GM12878 (cell line): Measurements from ENCODE around the gene FILIP1L. TPM values are rescaled to one million over a fixed set of nuclear protein-coding genes. Genes with fewer than 3 reads are reported as not detected.

Source experiments
- ATAC-seq: fragments of 200-7000 bp; cut with Tn5 transposase; 3 replicates; pipeline ENCODE4 v1.9.1; 2020; ENCODE audit warnings: mild to moderate bottlenecking, moderate library complexity
- BruUV-seq: library from RNA; stranded (reverse); fragments of 400-500 nt; replicated peaks from 2 replicates; lab custom pipeline; 2021; lab: Mats Ljungman, UMichigan
- CTCF ChIA-PET: fragments of 300-600 bp; sonication (Branson Sonifier 250); formaldehyde crosslinking; extraction: SDS; loops from one replicate; lab custom pipeline; 2021; ENCODE audit warnings: inconsistent platforms; lab: Yijun Ruan, JAX
- POLR2A ChIA-PET: fragments of 350-600 bp; formaldehyde crosslinking; extraction: SDS; loops from one replicate; lab custom pipeline; 2021; ENCODE audit warnings: inconsistent platforms; lab: Charles Lee
- RAD21 ChIA-PET: fragments of 300-600 bp; sonication (Branson Sonifier 250); formaldehyde crosslinking; loops from one replicate; lab custom pipeline; 2023; ENCODE audit warnings: antibody characterized with exemption; ENCODE audit not compliant: unreplicated experiment; lab: Charles Lee
- SMC1A ChIA-PET: fragments of 300-600 bp; sonication (Branson Sonifier 250); formaldehyde crosslinking; loops from one replicate; lab custom pipeline; 2023; ENCODE audit not compliant: unreplicated experiment, uncharacterized antibody; lab: Charles Lee
- DNase-seq: peaks from one replicate; pipeline ENCODE4 v3.0.0-alpha.2; 2011; ENCODE audit warnings: low read depth, low spot score
- FAIRE-seq: peaks from 3 replicates; lab custom pipeline; 2011; peaks lifted over from hg19 to GRCh38; lab: Jason Lieb, UNC
- H2AFZ ChIP-seq: 2 replicates; pipeline ENCODE4 v1.6.0; 2011; ENCODE audit warnings: low read depth, low read length, control low read depth; ENCODE audit not compliant: control insufficient read depth
- H3K27ac ChIP-seq: 2 replicates; pipeline ENCODE4 v1.5.1; 2011; ENCODE audit warnings: control low read depth; ENCODE audit not compliant: control insufficient read depth, insufficient read depth
- H3K27me3 ChIP-seq, 2 experiments: replicated peaks in 1 of 2; 2 replicates each; pipeline versions ENCODE4 v1.6.0 to v1.6.1; 2011; ENCODE audit warnings: low read length in 1 of 2; ENCODE audit not compliant: control insufficient read depth in 2 of 2, insufficient read depth in 2 of 2
- H3K36me3 ChIP-seq, 2 experiments: 2 replicates each; pipeline ENCODE4 v1.5.1; 2011; ENCODE audit warnings: low read length in 1 of 2; ENCODE audit not compliant: control insufficient read depth in 2 of 2, insufficient read depth in 2 of 2
- H3K4me1 ChIP-seq: 2 replicates; pipeline ENCODE4 v1.6.1; 2011; ENCODE audit warnings: mild to moderate bottlenecking, low read length, moderate library complexity, mixed read lengths; ENCODE audit not compliant: control insufficient read depth, insufficient read depth
- H3K4me2 ChIP-seq: 2 replicates; pipeline ENCODE4 v1.6.0; 2011; ENCODE audit warnings: control low read depth; ENCODE audit not compliant: control insufficient read depth, insufficient read depth
- H3K4me3 ChIP-seq: fragments of 200-600 bp; sonication (generic); 2 replicates; pipeline ENCODE4 v1.5.1; 2016
- H3K79me2 ChIP-seq: 2 replicates; pipeline ENCODE4 v1.6.0; 2011; ENCODE audit warnings: low read length; ENCODE audit not compliant: control insufficient read depth, insufficient read depth
- H3K9ac ChIP-seq: 2 replicates; pipeline ENCODE4 v1.8.0; 2011; ENCODE audit warnings: low read length, control low read depth, mixed read lengths; ENCODE audit not compliant: control insufficient read depth, insufficient read depth
- H3K9me3 ChIP-seq: replicated peaks from 3 replicates; pipeline ENCODE4 v1.5.1; 2011; ENCODE audit warnings: mild to moderate bottlenecking, low read length; ENCODE audit not compliant: control insufficient read depth, insufficient read depth
- H4K20me1 ChIP-seq: 2 replicates; pipeline ENCODE4 v1.6.0; 2011; ENCODE audit not compliant: control insufficient read depth, insufficient read depth
- CHD4 ChIP-seq: fragments of 200-600 bp; sonication (generic); IDR thresholded peaks from 2 replicates; pipeline ENCODE4 v1.6.1; 2016; ENCODE audit warnings: mild to moderate bottlenecking
- NFIC ChIP-seq: IDR thresholded peaks from 2 replicates; pipeline ENCODE4 v1.6.1; 2012; ENCODE audit warnings: low read depth, mild to moderate bottlenecking, inconsistent platforms, low read length, moderate library complexity
- PAX5 ChIP-seq: IDR thresholded peaks from 2 replicates; pipeline ENCODE4 v1.6.1; 2011; ENCODE audit warnings: low read depth, low read length, borderline replicate concordance
- SIN3A ChIP-seq: IDR thresholded peaks from 2 replicates; pipeline ENCODE4 v1.6.1; 2012; ENCODE audit warnings: low read depth, low read length, improper control_type of control experiment
- SRF ChIP-seq, 2 experiments: IDR thresholded peaks; 2 replicates each; pipeline ENCODE4 v1.6.1; 2011; ENCODE audit warnings: low read depth in 2 of 2, low read length in 2 of 2, mild to moderate bottlenecking in 1 of 2, moderate library complexity in 1 of 2
- WGBS: methylation state at CpG from one replicate; pipeline ENCODE4 v1.1.6; 2016; ENCODE audit warnings: low lambda C conversion rate; ENCODE audit not compliant: insufficient replicate concordance, insufficient coverage; ENCODE audit errors: missing lambda C conversion rate; 5-methylcytosine and 5-hydroxymethylcytosine counted together
- in situ Hi-C: fragments of 300-500 bp; cut with MboI; formaldehyde crosslinking; loops from 9 replicates; pipeline ENCODE4 v1.14.3; 2018; ENCODE audit warnings: mixed read lengths
- intact Hi-C: fragments of 100-400 bp; cut with micrococcal nuclease; formaldehyde crosslinking; loops from one replicate; pipeline ENCODE4 v1.14.2; 2022; ENCODE audit not compliant: unreplicated experiment
- polyA plus RNA-seq, 11 experiments: library from polyadenylated mRNA; depleted of rRNA in 4 of 11; unstranded in 6 of 11; stranded (reverse) in 5 of 11; fragments of >200 nt; fragmentation: Nextera tagmentation in 4 of 11; fragmentation: Illumina TruSeq in 1 of 11; extraction: Ambion mirVana in 4 of 11; extraction: Trizol in 1 of 11; gene quantifications; 1 replicate in 1 of 11; 2 replicates in 10 of 11; pipeline versions ENCODE4 v1.2.1 to v1.2.3, GENCODE V29; 2011 to 2016; ENCODE audit warnings: inconsistent platforms in 2 of 11, missing spikeins in 2 of 11, low read depth in 1 of 11
- total RNA-seq, 4 experiments: library from RNA; depleted of rRNA in 3 of 4; stranded (reverse); fragments of >200 nt in 3 of 4; fragmentation: Illumina TruSeq in 1 of 4; extraction: Trizol in 1 of 4; gene quantifications; 2 replicates each; pipeline versions ENCODE4 v1.2.1 to v1.2.3, GENCODE V29; 2013 to 2021
- TF ChIP-seq, protein P1 (sequence below): fragments of 150-350 bp; IDR thresholded peaks from 2 replicates; pipeline ENCODE4 v1.6.1; 2014; ENCODE audit warnings: mild to moderate bottlenecking, low read depth, low read length
- TF ChIP-seq, protein P2 (sequence below): fragments of 450-650 bp; IDR thresholded peaks from 2 replicates; pipeline ENCODE4 v1.6.1; 2018; ENCODE audit warnings: borderline replicate concordance, mild to moderate bottlenecking; ENCODE audit not compliant: partially characterized antibody
- TF ChIP-seq, protein P3 (sequence below): fragments of 450-650 bp; IDR thresholded peaks from 2 replicates; pipeline ENCODE4 v1.6.1; 2018; ENCODE audit warnings: mild to moderate bottlenecking, low read depth, moderate library complexity; ENCODE audit not compliant: partially characterized antibody
- TF ChIP-seq, protein P4 (sequence below): IDR thresholded peaks from 2 replicates; pipeline ENCODE4 v1.6.1; 2011; ENCODE audit warnings: borderline replicate concordance, low read depth, mild to moderate bottlenecking, moderate library complexity, low read length; ENCODE audit not compliant: insufficient read depth, poor library complexity, severe bottlenecking

FILIP1L gene
- total and polyA plus RNA-seq, 10 of the 15 experiments (the other 5 are each of a cell fraction or from before 2014, with no cell fraction given): 0.24 to 6.1 (median 3.5) TPM

DNA sequence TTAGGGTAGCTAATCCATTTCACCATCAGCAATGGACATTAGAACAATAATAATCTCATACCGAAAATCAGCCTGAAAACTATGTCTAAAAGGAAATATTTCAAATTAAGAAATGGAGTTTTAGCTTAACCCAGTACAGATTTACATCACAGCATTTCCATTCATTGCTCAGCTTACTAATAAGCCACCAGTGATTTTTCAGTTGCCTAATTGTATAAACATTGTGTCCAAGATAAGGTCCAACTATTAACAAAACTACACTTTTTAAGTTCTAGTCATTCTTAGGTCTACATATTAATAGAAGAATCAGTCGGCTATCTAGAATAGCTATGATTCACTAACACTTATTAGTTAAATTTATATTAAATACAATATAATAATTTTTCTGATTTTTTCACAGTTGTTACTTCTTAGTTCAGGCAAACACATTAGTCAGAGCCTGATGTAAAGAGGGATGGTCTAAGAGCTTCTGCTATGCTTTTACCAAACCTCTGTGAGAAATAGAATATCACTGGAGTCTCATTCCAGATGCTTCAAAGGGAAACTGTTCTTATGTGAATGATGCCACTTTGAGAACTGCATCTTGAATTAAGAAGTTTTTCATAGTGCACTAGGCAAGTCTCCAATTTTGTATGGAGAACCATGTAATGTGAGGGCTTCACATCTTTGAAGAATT is 222.6 kb downstream of the FILIP1L start:
- intact Hi-C loops (no loop called here), in situ Hi-C loops (no loop called here)
- no peaks in the 10 kb centered on the region for H3K4me1 ChIP-seq
- DNase-seq (no peak), FAIRE-seq (no peak), ATAC-seq (no peak)
- H3K9me3 ChIP-seq: no peaks in the 10 kb centered on the region
- ChIA-PET RAD21 (no interaction called here), CTCF (interaction anchor here (0.7 to 1.5 kb wide), 4 partner anchors 9 to 362 kb away, joined by 3 to 4 read pairs (median 3); no protein-coding TSS in a partner anchor), SMC1A (interaction anchor here (0.8 to 1.1 kb wide), 4 partner anchors 12 to 42 kb away, joined by 3 to 4 read pairs (median 3); no protein-coding TSS in a partner anchor), POLR2A (interaction anchor here (0.6 to 1.0 kb wide), 2 partner anchors 10 to 31 kb away, joined by 3 read pairs; no protein-coding TSS in a partner anchor)
- H3K9ac ChIP-seq: no peak overlapping the region
- H3K27me3 ChIP-seq: no peaks in the 10 kb centered on the region
- no TSS peak for BruUV-seq
- H3K4me3 ChIP-seq: no peak overlapping the region
- no peaks in the 10 kb centered on the region for H4K20me1 ChIP-seq
- WGBS: 77% methylated on average over 2 of the region's 2 CpGs
- H3K36me3 ChIP-seq: no peaks in the 10 kb centered on the region
- H3K27ac ChIP-seq: no peak overlapping the region
- no peaks in the 10 kb centered on the region for H3K79me2 ChIP-seq
- no peak for TF ChIP-seq SRF (IDR thresholded peaks at IDR 0.05; ENCODE audit: low read depth in 2 of 2, low read length in 2 of 2)
- TF ChIP-seq NFIC: no peak
- no peak for TF ChIP-seq PAX5
- TF ChIP-seq CHD4: no peak
- no peak for TF ChIP-seq SIN3A
- TF ChIP-seq, protein P1, sequence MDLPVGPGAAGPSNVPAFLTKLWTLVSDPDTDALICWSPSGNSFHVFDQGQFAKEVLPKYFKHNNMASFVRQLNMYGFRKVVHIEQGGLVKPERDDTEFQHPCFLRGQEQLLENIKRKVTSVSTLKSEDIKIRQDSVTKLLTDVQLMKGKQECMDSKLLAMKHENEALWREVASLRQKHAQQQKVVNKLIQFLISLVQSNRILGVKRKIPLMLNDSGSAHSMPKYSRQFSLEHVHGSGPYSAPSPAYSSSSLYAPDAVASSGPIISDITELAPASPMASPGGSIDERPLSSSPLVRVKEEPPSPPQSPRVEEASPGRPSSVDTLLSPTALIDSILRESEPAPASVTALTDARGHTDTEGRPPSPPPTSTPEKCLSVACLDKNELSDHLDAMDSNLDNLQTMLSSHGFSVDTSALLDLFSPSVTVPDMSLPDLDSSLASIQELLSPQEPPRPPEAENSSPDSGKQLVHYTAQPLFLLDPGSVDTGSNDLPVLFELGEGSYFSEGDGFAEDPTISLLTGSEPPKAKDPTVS: no peak
- TF ChIP-seq, protein P2, sequence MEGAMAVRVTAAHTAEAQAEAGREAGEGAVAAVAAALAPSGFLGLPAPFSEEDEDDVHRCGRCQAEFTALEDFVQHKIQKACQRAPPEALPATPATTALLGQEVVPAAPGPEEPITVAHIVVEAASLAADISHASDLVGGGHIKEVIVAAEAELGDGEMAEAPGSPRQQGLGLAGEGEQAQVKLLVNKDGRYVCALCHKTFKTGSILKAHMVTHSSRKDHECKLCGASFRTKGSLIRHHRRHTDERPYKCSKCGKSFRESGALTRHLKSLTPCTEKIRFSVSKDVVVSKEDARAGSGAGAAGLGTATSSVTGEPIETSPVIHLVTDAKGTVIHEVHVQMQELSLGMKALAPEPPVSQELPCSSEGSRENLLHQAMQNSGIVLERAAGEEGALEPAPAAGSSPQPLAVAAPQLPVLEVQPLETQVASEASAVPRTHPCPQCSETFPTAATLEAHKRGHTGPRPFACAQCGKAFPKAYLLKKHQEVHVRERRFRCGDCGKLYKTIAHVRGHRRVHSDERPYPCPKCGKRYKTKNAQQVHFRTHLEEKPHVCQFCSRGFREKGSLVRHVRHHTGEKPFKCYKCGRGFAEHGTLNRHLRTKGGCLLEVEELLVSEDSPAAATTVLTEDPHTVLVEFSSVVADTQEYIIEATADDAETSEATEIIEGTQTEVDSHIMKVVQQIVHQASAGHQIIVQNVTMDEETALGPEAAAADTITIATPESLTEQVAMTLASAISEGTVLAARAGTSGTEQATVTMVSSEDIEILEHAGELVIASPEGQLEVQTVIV: no peak
- TF ChIP-seq, protein P3, sequence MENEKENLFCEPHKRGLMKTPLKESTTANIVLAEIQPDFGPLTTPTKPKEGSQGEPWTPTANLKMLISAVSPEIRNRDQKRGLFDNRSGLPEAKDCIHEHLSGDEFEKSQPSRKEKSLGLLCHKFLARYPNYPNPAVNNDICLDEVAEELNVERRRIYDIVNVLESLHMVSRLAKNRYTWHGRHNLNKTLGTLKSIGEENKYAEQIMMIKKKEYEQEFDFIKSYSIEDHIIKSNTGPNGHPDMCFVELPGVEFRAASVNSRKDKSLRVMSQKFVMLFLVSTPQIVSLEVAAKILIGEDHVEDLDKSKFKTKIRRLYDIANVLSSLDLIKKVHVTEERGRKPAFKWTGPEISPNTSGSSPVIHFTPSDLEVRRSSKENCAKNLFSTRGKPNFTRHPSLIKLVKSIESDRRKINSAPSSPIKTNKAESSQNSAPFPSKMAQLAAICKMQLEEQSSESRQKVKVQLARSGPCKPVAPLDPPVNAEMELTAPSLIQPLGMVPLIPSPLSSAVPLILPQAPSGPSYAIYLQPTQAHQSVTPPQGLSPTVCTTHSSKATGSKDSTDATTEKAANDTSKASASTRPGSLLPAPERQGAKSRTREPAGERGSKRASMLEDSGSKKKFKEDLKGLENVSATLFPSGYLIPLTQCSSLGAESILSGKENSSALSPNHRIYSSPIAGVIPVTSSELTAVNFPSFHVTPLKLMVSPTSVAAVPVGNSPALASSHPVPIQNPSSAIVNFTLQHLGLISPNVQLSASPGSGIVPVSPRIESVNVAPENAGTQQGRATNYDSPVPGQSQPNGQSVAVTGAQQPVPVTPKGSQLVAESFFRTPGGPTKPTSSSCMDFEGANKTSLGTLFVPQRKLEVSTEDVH: no peak
- TF ChIP-seq, protein P4, sequence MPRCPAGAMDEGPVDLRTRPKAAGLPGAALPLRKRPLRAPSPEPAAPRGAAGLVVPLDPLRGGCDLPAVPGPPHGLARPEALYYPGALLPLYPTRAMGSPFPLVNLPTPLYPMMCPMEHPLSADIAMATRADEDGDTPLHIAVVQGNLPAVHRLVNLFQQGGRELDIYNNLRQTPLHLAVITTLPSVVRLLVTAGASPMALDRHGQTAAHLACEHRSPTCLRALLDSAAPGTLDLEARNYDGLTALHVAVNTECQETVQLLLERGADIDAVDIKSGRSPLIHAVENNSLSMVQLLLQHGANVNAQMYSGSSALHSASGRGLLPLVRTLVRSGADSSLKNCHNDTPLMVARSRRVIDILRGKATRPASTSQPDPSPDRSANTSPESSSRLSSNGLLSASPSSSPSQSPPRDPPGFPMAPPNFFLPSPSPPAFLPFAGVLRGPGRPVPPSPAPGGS: no peak
- H2AFZ ChIP-seq: no peak overlapping the region
- H3K4me2 ChIP-seq: no peak overlapping the region
